SU-DHL-6 (cell line): ENCODE measurements around the gene CLCF1.

Experiments used
- H2AFZ ChIP-seq: fragments of 200-600 bp; sonication (generic); 2 replicates; pipeline ENCODE4 v1.6.1; 2014; ENCODE audit warnings: low read depth, mild to moderate bottlenecking, moderate library complexity, mixed read lengths, antibody characterized with exemption, low read length; ENCODE audit not compliant: severe bottlenecking
- H3F3A ChIP-seq: fragments of 200-600 bp; shearing (Covaris generic); 2 replicates; pipeline ENCODE4 v1.6.0; 2016; ENCODE audit warnings: antibody characterized with exemption, mild to moderate bottlenecking; ENCODE audit not compliant: insufficient read depth
- H3K27ac ChIP-seq: fragments of 200-600 bp; sonication (generic); 2 replicates; pipeline ENCODE4 v1.5.1; 2016; ENCODE audit warnings: low read depth, mild to moderate bottlenecking, low read length, moderate library complexity, mixed read lengths
- H3K27me3 ChIP-seq: fragments of 200-600 bp; sonication (generic), shearing (Covaris generic); 2 replicates; pipeline ENCODE4 v1.6.0; 2014; ENCODE audit warnings: mild to moderate bottlenecking, low read length
- H3K36me3 ChIP-seq: fragments of 200-600 bp; sonication (generic); 2 replicates; pipeline ENCODE4 v1.6.1; 2014; ENCODE audit warnings: mild to moderate bottlenecking, low read length, mixed read lengths
- H3K4me2 ChIP-seq: fragments of 300-600, 200-600 bp; shearing (Covaris generic), sonication (generic); 2 replicates; pipeline ENCODE4 v1.6.0; 2014; ENCODE audit warnings: low read length, low read depth, mild to moderate bottlenecking; ENCODE audit not compliant: poor library complexity, severe bottlenecking
- H3K4me3 ChIP-seq: fragments of 200-600 bp; sonication (generic); 2 replicates; pipeline ENCODE4 v1.5.1; 2014; ENCODE audit warnings: antibody characterized with exemption, low read length, mild to moderate bottlenecking, mixed read lengths; ENCODE audit not compliant: insufficient read depth, poor library complexity, severe bottlenecking
- H3K79me2 ChIP-seq: fragments of 200-600 bp; sonication (generic); 2 replicates; pipeline ENCODE4 v1.6.1; 2014; ENCODE audit warnings: mild to moderate bottlenecking, low read length, moderate library complexity; ENCODE audit not compliant: insufficient read depth
- H3K9ac ChIP-seq: fragments of 200-600 bp; sonication (generic); 2 replicates; pipeline ENCODE4 v1.7.0; 2014; ENCODE audit warnings: mild to moderate bottlenecking, low read length
- H3K9me2 ChIP-seq: fragments of 200-600 bp; sonication (generic); replicated peaks from 2 replicates; pipeline ENCODE4 v1.6.1; 2014; ENCODE audit warnings: low read length; ENCODE audit not compliant: insufficient read depth
- H3K9me3 ChIP-seq: fragments of 200-600 bp; sonication (generic); 2 replicates; pipeline ENCODE4 v1.6.1; 2014; ENCODE audit warnings: low read length, mixed read lengths; ENCODE audit not compliant: insufficient read depth
- H4K20me1 ChIP-seq: fragments of 200-600 bp; sonication (generic); 2 replicates; pipeline ENCODE4 v1.6.1; 2014; ENCODE audit warnings: low read depth, mild to moderate bottlenecking, antibody characterized with exemption, low read length, moderate library complexity, mixed read lengths
- EZH2phosphoT487 ChIP-seq: fragments of 200-600 bp; sonication (generic), shearing (Covaris generic); conservative IDR thresholded peaks from 2 replicates; pipeline ENCODE4 v1.6.1; 2018; ENCODE audit warnings: mild to moderate bottlenecking, antibody characterized with exemption, low read length, moderate library complexity, mixed read lengths
- TF ChIP-seq, protein P1 (sequence below): fragments of 200-600 bp; sonication (generic); IDR thresholded peaks from one replicate; pipeline ENCODE4 v1.5.1; 2017; ENCODE audit warnings: antibody characterized with exemption, mild to moderate bottlenecking, low read length, moderate library complexity; ENCODE audit not compliant: insufficient read depth, poor library complexity, severe bottlenecking

Gene CLCF1

DNA sequence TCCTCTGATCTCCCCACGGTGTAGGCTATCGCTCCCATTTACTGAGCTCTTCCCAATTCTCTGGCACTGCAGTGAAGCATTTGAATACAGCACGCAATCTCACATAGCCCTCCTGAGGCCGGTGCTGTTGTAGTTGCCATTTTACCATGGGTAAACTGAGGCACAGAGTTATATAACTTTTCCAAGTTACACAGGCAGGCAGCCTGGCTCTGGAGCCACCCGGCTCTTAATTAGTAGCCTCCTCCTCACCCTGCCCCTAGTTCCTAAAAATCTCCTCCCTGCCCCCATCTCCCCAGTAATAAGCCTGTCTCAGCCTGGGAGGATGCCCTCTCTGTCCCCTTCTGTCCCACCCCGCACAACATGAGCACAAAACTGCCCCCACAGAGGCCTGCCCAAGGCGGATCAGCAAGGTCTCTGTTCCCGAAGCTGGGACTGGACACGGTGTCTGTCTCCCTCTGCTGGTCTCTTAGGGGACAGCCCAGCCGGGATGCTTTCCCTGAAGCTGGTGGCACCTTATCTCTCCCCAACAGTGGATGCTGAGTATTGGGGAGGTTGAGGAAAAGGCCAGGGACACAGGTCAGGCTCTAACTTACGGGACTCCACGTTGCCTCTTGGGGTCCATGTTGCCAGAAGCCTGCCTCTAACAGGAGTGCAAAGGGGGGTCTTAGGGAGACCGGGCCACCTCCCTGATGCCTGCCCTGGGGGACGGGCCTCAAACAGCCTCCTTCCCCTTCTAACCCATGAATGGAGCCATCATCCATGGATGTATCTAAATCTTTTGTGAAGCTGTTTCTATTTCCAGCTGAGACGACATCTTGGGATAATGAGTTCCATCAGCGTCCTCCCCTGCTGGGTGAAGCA, 9.1 kb upstream of the CLCF1 start:
- no peaks in the 10 kb centered on the region for H3F3A ChIP-seq
- TF ChIP-seq EZH2phosphoT487, result no peak
- TF ChIP-seq, protein P1, sequence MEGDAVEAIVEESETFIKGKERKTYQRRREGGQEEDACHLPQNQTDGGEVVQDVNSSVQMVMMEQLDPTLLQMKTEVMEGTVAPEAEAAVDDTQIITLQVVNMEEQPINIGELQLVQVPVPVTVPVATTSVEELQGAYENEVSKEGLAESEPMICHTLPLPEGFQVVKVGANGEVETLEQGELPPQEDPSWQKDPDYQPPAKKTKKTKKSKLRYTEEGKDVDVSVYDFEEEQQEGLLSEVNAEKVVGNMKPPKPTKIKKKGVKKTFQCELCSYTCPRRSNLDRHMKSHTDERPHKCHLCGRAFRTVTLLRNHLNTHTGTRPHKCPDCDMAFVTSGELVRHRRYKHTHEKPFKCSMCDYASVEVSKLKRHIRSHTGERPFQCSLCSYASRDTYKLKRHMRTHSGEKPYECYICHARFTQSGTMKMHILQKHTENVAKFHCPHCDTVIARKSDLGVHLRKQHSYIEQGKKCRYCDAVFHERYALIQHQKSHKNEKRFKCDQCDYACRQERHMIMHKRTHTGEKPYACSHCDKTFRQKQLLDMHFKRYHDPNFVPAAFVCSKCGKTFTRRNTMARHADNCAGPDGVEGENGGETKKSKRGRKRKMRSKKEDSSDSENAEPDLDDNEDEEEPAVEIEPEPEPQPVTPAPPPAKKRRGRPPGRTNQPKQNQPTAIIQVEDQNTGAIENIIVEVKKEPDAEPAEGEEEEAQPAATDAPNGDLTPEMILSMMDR, result peak; percentile 89
- no peak overlapping the region for H2AFZ ChIP-seq
- H3K4me3 ChIP-seq, result no peak overlapping the region
- H3K9me3 ChIP-seq, result no peaks in the 10 kb centered on the region
- H3K9me2 ChIP-seq, result no peaks in the 10 kb centered on the region
- no peaks in the 10 kb centered on the region for H3K36me3 ChIP-seq
- no peak overlapping the region for H3K9ac ChIP-seq
- H3K4me2 ChIP-seq, result no peak overlapping the region
- H3K27ac ChIP-seq, result no peak overlapping the region
- H3K27me3 ChIP-seq, result no peaks in the 10 kb centered on the region
- H4K20me1 ChIP-seq, result no peaks in the 10 kb centered on the region
- H3K79me2 ChIP-seq, result no peaks in the 10 kb centered on the region

DNA sequence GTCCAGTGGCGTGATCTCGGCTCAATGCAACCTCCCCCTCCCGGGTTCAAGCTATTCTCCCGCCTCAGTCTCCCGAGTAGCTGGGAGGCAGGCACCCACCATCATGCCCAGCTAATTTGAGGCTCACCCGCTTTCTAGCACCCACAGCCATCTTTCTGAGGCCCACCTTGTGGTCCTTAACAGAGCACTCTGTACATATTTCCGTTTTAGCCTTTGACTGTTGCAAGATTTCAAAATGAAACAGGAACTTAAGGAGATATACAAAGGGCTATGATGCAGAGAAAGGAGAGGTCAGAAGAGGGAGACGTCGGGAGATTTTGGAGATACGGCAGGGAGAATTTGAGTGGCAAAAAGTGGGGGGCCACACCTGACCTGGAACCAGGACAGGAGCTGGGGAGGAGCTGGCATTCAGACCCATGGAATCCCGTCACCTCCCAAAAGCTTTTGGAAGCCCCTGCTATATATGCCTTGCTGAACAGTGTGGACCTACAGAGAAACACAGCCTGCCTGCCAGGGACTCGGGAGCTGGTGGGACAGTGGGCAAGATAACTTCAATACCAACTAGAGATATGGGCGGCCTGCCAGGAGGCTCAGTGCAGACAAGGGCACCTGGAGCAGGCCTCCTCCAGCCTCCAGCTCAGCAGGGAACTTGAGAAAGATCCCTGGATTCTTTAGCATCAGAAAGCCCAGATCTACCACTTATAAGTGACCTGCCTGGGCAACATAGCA, 8.0 kb upstream of the CLCF1 start:
- TF ChIP-seq EZH2phosphoT487, result no peak
- TF ChIP-seq, protein P1, result no peak
- H4K20me1 ChIP-seq, result no peaks in the 10 kb centered on the region
- peak overlapping the region; percentile 36 for H3K9ac ChIP-seq
- no peaks in the 10 kb centered on the region for H3K36me3 ChIP-seq
- no peaks in the 10 kb centered on the region for H3F3A ChIP-seq
- no peaks in the 10 kb centered on the region for H3K79me2 ChIP-seq
- H3K4me3 ChIP-seq, result no peak overlapping the region
- no peaks in the 10 kb centered on the region for H3K9me2 ChIP-seq
- no peaks in the 10 kb centered on the region for H3K9me3 ChIP-seq
- peak overlapping the region; percentile 70 for H2AFZ ChIP-seq
- peak overlapping the region; percentile 38 for H3K4me2 ChIP-seq
- H3K27ac ChIP-seq, result peak overlapping the region; percentile 48
- H3K27me3 ChIP-seq, result no peaks in the 10 kb centered on the region

DNA sequence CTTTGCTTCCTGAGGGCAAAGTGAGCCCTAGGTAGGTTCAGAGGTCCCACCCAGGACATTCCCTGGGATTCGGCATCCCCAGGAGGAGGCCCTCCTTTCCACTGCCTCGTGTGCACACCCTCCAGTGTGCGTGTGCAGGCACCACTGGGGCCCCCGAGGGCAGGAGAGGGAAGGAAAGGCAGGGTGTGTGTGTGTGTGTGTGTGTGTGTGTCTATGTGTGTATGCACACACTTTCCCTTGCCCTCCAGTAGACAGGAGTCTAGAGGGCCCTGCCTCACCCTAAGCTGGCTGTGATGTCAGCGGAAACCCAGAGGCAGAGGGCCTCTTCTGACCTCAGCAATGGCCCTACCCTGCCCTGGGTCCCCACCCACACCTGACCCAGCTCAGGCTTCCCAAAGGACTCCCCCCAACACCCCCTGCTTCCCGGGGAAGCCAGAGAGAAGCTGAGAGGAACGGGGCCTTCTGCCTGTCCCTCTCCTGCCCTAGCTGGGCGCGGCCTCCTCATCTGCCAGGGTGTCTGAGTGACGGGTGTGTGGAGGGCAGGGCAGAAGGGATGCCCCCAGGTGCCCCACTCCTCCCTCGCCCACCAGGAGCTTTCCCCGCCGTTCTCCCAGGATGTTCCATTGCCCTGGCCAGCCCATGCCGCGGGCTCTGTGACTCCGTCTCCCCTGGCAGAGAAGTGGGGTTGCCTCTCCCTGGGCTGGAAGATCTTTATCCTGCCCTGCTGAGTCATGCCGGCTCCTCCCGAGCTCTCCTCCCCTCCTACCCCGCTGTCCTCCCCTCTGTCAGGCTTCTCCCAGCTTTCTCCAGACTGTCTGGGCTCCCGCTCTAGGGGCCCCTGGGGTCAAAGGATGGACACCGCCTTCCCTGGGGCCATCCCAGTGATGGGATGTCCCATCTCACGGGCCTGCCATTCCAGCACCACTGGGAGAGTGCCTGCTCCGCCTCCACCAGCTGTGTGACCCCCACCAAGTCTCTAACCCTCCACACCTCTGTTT, 6.0 kb upstream of the CLCF1 start:
- H3F3A ChIP-seq, result no peaks in the 10 kb centered on the region
- no peaks in the 10 kb centered on the region for H3K9me2 ChIP-seq
- H4K20me1 ChIP-seq, result no peaks in the 10 kb centered on the region
- H3K27me3 ChIP-seq, result no peaks in the 10 kb centered on the region
- H3K9me3 ChIP-seq, result no peaks in the 10 kb centered on the region
- no peaks in the 10 kb centered on the region for H3K79me2 ChIP-seq
- H3K36me3 ChIP-seq, result no peaks in the 10 kb centered on the region
- no peak for TF ChIP-seq EZH2phosphoT487
- TF ChIP-seq, protein P1, result no peak
- no peak overlapping the region for H3K4me2 ChIP-seq
- no peak overlapping the region for H3K9ac ChIP-seq
- H2AFZ ChIP-seq, result no peak overlapping the region
- H3K27ac ChIP-seq, result no peak overlapping the region
- H3K4me3 ChIP-seq, result no peak overlapping the region
